ENCODE data around the gene SLC10A1. TPM values are rescaled to one million over a fixed set of nuclear protein-coding genes. Genes with fewer than 3 reads are reported as not detected.
"Not testable (repeated sequence)": the region's sequence is repeated elsewhere in the genome, so short reads cannot be mapped to it uniquely, and the experiment has no call there.

Gene SLC10A1
- total RNA-seq, 1 experiment from 2014 or later, result not detected

GRCh38 chr14:69814397-69814796 is 17.4 kb upstream of the SLC10A1 start:
- DNase-seq, result no peak
- Histone ChIP-seq H3K4me3 (ENCODE audit: low read length) (no peak overlapping the region), H3K4me2 (ENCODE audit: low read depth, low read length, poor library complexity, severe bottlenecking) (no peak overlapping the region), H3K9ac (ENCODE audit: low read length) (no peak overlapping the region), H3K9me2 (replicated peaks; ENCODE audit: insufficient read depth, low read length) (no peaks in the 10 kb centered on the region), H3K27me3 (ENCODE audit: low read length) (no peaks in the 10 kb centered on the region), H3K36me3 (ENCODE audit: insufficient read depth, low read length) (no peaks in the 10 kb centered on the region), H2AFZ (ENCODE audit: low read length) (no peak overlapping the region), H3K27ac (ENCODE audit: low read length) (no peak overlapping the region), H3K9me3 (ENCODE audit: low read length) (no peaks in the 10 kb centered on the region), H3K79me2 (ENCODE audit: low read length) (no peaks in the 10 kb centered on the region), H3K4me1 (ENCODE audit: low read length) (no peaks in the 10 kb centered on the region), H4K20me1 (ENCODE audit: insufficient read depth, low read depth, low read length) (no peaks in the 10 kb centered on the region; the same call in 1 of the 2 replicates)

- H3K27me3 ChIP-seq (ENCODE audit: low read length); H3K9ac ChIP-seq (ENCODE audit: low read length): not testable (repeated sequence)
These were observed 16.3 kb upstream of the SLC10A1 start for GRCh38 chr14:69813346-69813745.

GRCh38 chr14:69812711-69813110 is 15.7 kb upstream of the SLC10A1 start:
- H3K9me3 ChIP-seq (ENCODE audit: low read length), result no peaks in the 10 kb centered on the region

More at GRCh38 chr14:69813346-69813745, 16.3 kb upstream of the SLC10A1 start:
- not testable (repeated sequence) for H2AFZ ChIP-seq (ENCODE audit: low read length); H3K27ac ChIP-seq (ENCODE audit: low read length); H3K4me1 ChIP-seq (ENCODE audit: low read length); H4K20me1 ChIP-seq (ENCODE audit: insufficient read depth, low read depth, low read length); H3K4me2 ChIP-seq (ENCODE audit: low read depth, low read length, poor library complexity, severe bottlenecking); H3K4me3 ChIP-seq (ENCODE audit: low read length); H3K79me2 ChIP-seq (ENCODE audit: low read length); H3K36me3 ChIP-seq (ENCODE audit: insufficient read depth, low read length); H3K9me2 ChIP-seq (replicated peaks; ENCODE audit: insufficient read depth, low read length); DNase-seq; H3K9me3 ChIP-seq (ENCODE audit: low read length)

GRCh38 chr14:69811868-69812252 is 14.8 kb upstream of the SLC10A1 start:
- Histone ChIP-seq H3K9ac (ENCODE audit: low read length) (no peak overlapping the region), H3K4me1 (ENCODE audit: low read length) (no peaks in the 10 kb centered on the region), H3K9me3 (ENCODE audit: low read length) (no peaks in the 10 kb centered on the region), H3K9me2 (replicated peaks; ENCODE audit: insufficient read depth, low read length) (no peaks in the 10 kb centered on the region), H3K4me2 (ENCODE audit: low read depth, low read length, poor library complexity, severe bottlenecking) (no peak overlapping the region), H2AFZ (ENCODE audit: low read length) (no peak overlapping the region), H3K79me2 (ENCODE audit: low read length) (no peaks in the 10 kb centered on the region), H3K27me3 (ENCODE audit: low read length) (no peaks in the 10 kb centered on the region), H3K27ac (ENCODE audit: low read length) (no peak overlapping the region), H3K4me3 (ENCODE audit: low read length) (no peak overlapping the region), H4K20me1 (ENCODE audit: insufficient read depth, low read depth, low read length) (no peaks in the 10 kb centered on the region), H3K36me3 (ENCODE audit: insufficient read depth, low read length) (no peaks in the 10 kb centered on the region)
- no peak for DNase-seq

More at GRCh38 chr14:69812711-69813110, 15.7 kb upstream of the SLC10A1 start:
- H2AFZ ChIP-seq (ENCODE audit: low read length), result no peak overlapping the region
- H3K4me1 ChIP-seq (ENCODE audit: low read length), result no peaks in the 10 kb centered on the region
- no peaks in the 10 kb centered on the region for H3K79me2 ChIP-seq (ENCODE audit: low read length)
- no peak overlapping the region for H3K27ac ChIP-seq (ENCODE audit: low read length)
- H3K9me2 ChIP-seq (replicated peaks; ENCODE audit: insufficient read depth, low read length), result no peaks in the 10 kb centered on the region
- H3K4me2 ChIP-seq (ENCODE audit: low read depth, low read length, poor library complexity, severe bottlenecking), result no peak overlapping the region
- no peak overlapping the region for H3K9ac ChIP-seq (ENCODE audit: low read length)
- no peaks in the 10 kb centered on the region for H3K27me3 ChIP-seq (ENCODE audit: low read length)
- H3K4me3 ChIP-seq (ENCODE audit: low read length), result no peak overlapping the region
- peak; percentile 67 for DNase-seq
- no peaks in the 10 kb centered on the region for H3K36me3 ChIP-seq (ENCODE audit: insufficient read depth, low read length)
- H4K20me1 ChIP-seq (ENCODE audit: insufficient read depth, low read depth, low read length), result no peaks in the 10 kb centered on the region

GRCh38 chr14:69811227-69811867 is 14.3 kb upstream of the SLC10A1 start:
- Histone ChIP-seq H3K4me2 (ENCODE audit: low read depth, low read length, poor library complexity, severe bottlenecking) (no peak overlapping the region), H3K9ac (ENCODE audit: low read length) (no peak overlapping the region), H3K9me2 (replicated peaks; ENCODE audit: insufficient read depth, low read length) (no peaks in the 10 kb centered on the region), H2AFZ (ENCODE audit: low read length) (no peak overlapping the region), H3K4me1 (ENCODE audit: low read length) (no peaks in the 10 kb centered on the region), H3K36me3 (ENCODE audit: insufficient read depth, low read length) (no peaks in the 10 kb centered on the region), H3K27me3 (ENCODE audit: low read length) (no peaks in the 10 kb centered on the region), H4K20me1 (ENCODE audit: insufficient read depth, low read depth, low read length) (no peaks in the 10 kb centered on the region), H3K27ac (ENCODE audit: low read length) (no peak overlapping the region), H3K9me3 (ENCODE audit: low read length) (no peaks in the 10 kb centered on the region), H3K79me2 (ENCODE audit: low read length) (no peaks in the 10 kb centered on the region), H3K4me3 (ENCODE audit: low read length) (no peak overlapping the region)
- DNase-seq, result no peak

- H3K27me3 ChIP-seq (ENCODE audit: low read length), result no peaks in the 10 kb centered on the region
- no peak for DNase-seq
- H3K36me3 ChIP-seq (ENCODE audit: insufficient read depth, low read length), result no peaks in the 10 kb centered on the region
- H2AFZ ChIP-seq (ENCODE audit: low read length), result no peak overlapping the region
- H3K4me2 ChIP-seq (ENCODE audit: low read depth, low read length, poor library complexity, severe bottlenecking), result no peak overlapping the region
- no peak overlapping the region for H3K4me3 ChIP-seq (ENCODE audit: low read length)
- no peaks in the 10 kb centered on the region for H3K9me2 ChIP-seq (replicated peaks; ENCODE audit: insufficient read depth, low read length)
- H4K20me1 ChIP-seq (ENCODE audit: insufficient read depth, low read depth, low read length), result no peaks in the 10 kb centered on the region
- H3K9ac ChIP-seq (ENCODE audit: low read length), result no peak overlapping the region
- H3K9me3 ChIP-seq (ENCODE audit: low read length), result no peaks in the 10 kb centered on the region
- no peaks in the 10 kb centered on the region for H3K4me1 ChIP-seq (ENCODE audit: low read length)
- H3K27ac ChIP-seq (ENCODE audit: low read length), result no peak overlapping the region
- no peaks in the 10 kb centered on the region for H3K79me2 ChIP-seq (ENCODE audit: low read length)
These were observed 12.1 kb upstream of the SLC10A1 start for GRCh38 chr14:69808919-69809808.

GRCh38 chr14:69807192-69807591 is 10.2 kb upstream of the SLC10A1 start:
- Histone ChIP-seq H4K20me1 (ENCODE audit: insufficient read depth, low read depth, low read length) (no peaks in the 10 kb centered on the region), H3K4me1 (ENCODE audit: low read length) (no peaks in the 10 kb centered on the region), H3K4me2 (ENCODE audit: low read depth, low read length, poor library complexity, severe bottlenecking) (no peak overlapping the region), H3K4me3 (ENCODE audit: low read length) (no peak overlapping the region), H3K27me3 (ENCODE audit: low read length) (no peaks in the 10 kb centered on the region), H3K9me3 (ENCODE audit: low read length) (no peaks in the 10 kb centered on the region), H3K36me3 (ENCODE audit: insufficient read depth, low read length) (no peaks in the 10 kb centered on the region), H3K9me2 (replicated peaks; ENCODE audit: insufficient read depth, low read length) (no peaks in the 10 kb centered on the region), H2AFZ (ENCODE audit: low read length) (no peak overlapping the region), H3K79me2 (ENCODE audit: low read length) (no peaks in the 10 kb centered on the region), H3K9ac (ENCODE audit: low read length) (no peak overlapping the region), H3K27ac (ENCODE audit: low read length) (no peak overlapping the region)
- DNase-seq, result no peak

GRCh38 chr14:69804902-69805301 is 7.9 kb upstream of the SLC10A1 start:
- Histone ChIP-seq H3K36me3 (ENCODE audit: insufficient read depth, low read length) (no peaks in the 10 kb centered on the region), H3K9me3 (ENCODE audit: low read length) (no peaks in the 10 kb centered on the region), H3K9me2 (replicated peaks; ENCODE audit: insufficient read depth, low read length) (no peaks in the 10 kb centered on the region), H4K20me1 (ENCODE audit: insufficient read depth, low read depth, low read length) (no peaks in the 10 kb centered on the region), H3K4me2 (ENCODE audit: low read depth, low read length, poor library complexity, severe bottlenecking) (no peak overlapping the region), H3K27ac (ENCODE audit: low read length) (no peak overlapping the region), H3K9ac (ENCODE audit: low read length) (no peak overlapping the region), H3K4me3 (ENCODE audit: low read length) (no peak overlapping the region), H3K4me1 (ENCODE audit: low read length) (no peaks in the 10 kb centered on the region), H2AFZ (ENCODE audit: low read length) (no peak overlapping the region), H3K27me3 (ENCODE audit: low read length) (no peaks in the 10 kb centered on the region), H3K79me2 (ENCODE audit: low read length) (no peaks in the 10 kb centered on the region)
- no peak for DNase-seq

Data from Karpas-422 (cell line).